MM.1S (cell line): ENCODE results near the gene BOC.

ENCODE experiments used
- CTCF ChIP-seq: fragments of 300-600 bp; sonication (generic); IDR thresholded peaks from 2 replicates; pipeline ENCODE4 v1.5.1; 2016; ENCODE audit warnings: antibody characterized with exemption, low read length, mixed read lengths
- EZH2 ChIP-seq: fragments of 300-600 bp; sonication (generic); optimal IDR thresholded peaks from 2 replicates; pipeline ENCODE3; 2017; ENCODE audit warnings: low read depth, mild to moderate bottlenecking, antibody characterized with exemption, low read length, mixed read lengths
- EZH2phosphoT487 ChIP-seq: fragments of 300-600 bp; sonication (generic); IDR thresholded peaks from 2 replicates; pipeline ENCODE4 v1.6.1; 2018; ENCODE audit warnings: antibody characterized with exemption, low read length

DNA sequence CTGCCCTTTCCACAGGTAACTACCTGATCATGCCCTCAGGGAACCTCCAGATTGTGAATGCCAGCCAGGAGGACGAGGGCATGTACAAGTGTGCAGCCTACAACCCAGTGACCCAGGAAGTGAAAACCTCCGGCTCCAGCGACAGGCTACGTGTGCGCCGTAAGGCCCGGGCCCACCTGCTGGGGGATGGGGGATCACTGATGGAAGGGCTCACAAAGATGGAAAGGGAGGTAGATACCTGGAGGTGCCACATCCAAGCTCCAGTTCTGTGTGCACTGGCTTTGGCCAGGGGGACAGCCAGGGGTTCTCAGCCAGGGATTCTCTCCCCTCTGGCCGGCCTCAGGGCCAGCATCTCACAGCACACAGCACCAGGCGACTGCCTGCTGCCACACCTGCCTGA is 59.4 kb downstream of the BOC start:
- TF ChIP-seq CTCF = no peak
- no peak for TF ChIP-seq EZH2
- no peak for TF ChIP-seq EZH2phosphoT487
